Measurements from ENCODE around the gene MPC2. TPM values are rescaled to one million over a fixed set of nuclear protein-coding genes. Genes with fewer than 3 reads are reported as not detected.
"Not testable (repeated sequence)": the region's sequence is repeated elsewhere in the genome, so short reads cannot be mapped to it uniquely, and the experiment has no call there.

Gene MPC2
- total RNA-seq, 4 donors from 2014 or later, result 21.5 to 127 (median 38.5) TPM

- Histone ChIP-seq H3K27me3 (no peaks in the 10 kb centered on the region), H3K4me1 (peaks cover 0 to 6% of the 10 kb centered on the region in 2 donors), H3K4me3 (no peak overlapping the region), H3K36me3 (no peaks in the 10 kb centered on the region), H3K9me3 (no peaks in the 10 kb centered on the region), H3K27ac (no peak overlapping the region)
- intact Hi-C loops (cut with DNase I; ENCODE audit: low total_unique reads), result no loop called here
- no peak for DNase-seq
- no peak for TF ChIP-seq POLR2A (IDR thresholded peaks at IDR 0.05)
- TF ChIP-seq CTCF (IDR thresholded peaks at IDR 0.05), result no peak
Measured at GRCh38 chr1:167929725-167930124, 7.1 kb downstream of the MPC2 start.

GRCh38 chr1:167928919-167929318 lies 8.0 kb downstream of the MPC2 start:
- H3K27ac ChIP-seq; intact Hi-C loops (cut with DNase I; ENCODE audit: low total_unique reads); H3K36me3 ChIP-seq; H3K27me3 ChIP-seq; H3K4me1 ChIP-seq; DNase-seq; H3K4me3 ChIP-seq; H3K9me3 ChIP-seq: not testable (repeated sequence)

GRCh38 chr1:167928457-167928852 lies 8.4 kb downstream of the MPC2 start:
- no peak for DNase-seq
- no peaks in the 10 kb centered on the region for H3K36me3 ChIP-seq
- H3K4me1 ChIP-seq, result no peaks in the 10 kb centered on the region
- intact Hi-C loops (cut with DNase I; ENCODE audit: low total_unique reads), result no loop called here
- H3K9me3 ChIP-seq, result no peaks in the 10 kb centered on the region
- H3K27ac ChIP-seq, result no peak overlapping the region
- no peak overlapping the region for H3K4me3 ChIP-seq
- H3K27me3 ChIP-seq, result no peaks in the 10 kb centered on the region
- TF ChIP-seq POLR2A (IDR thresholded peaks at IDR 0.05) (no peak), CTCF (IDR thresholded peaks at IDR 0.05) (no peak)

- Histone ChIP-seq H3K4me3 (no peak overlapping the region), H3K9me3 (no peaks in the 10 kb centered on the region), H3K36me3 (no peaks in the 10 kb centered on the region), H3K4me1 (no peaks in the 10 kb centered on the region), H3K27me3 (no peaks in the 10 kb centered on the region), H3K27ac (no peak overlapping the region)
- no peak for DNase-seq
- TF ChIP-seq CTCF (IDR thresholded peaks at IDR 0.05), result no peak
- TF ChIP-seq POLR2A (IDR thresholded peaks at IDR 0.05), result no peak
- intact Hi-C loops (cut with DNase I; ENCODE audit: low total_unique reads), result no loop called here
Measured at GRCh38 chr1:167927046-167927754, 9.7 kb downstream of the MPC2 start.

- intact Hi-C loops (cut with DNase I; ENCODE audit: low total_unique reads), result no loop called here
- no peaks in the 10 kb centered on the region for H3K27me3 ChIP-seq
- no peak for DNase-seq
- H3K36me3 ChIP-seq, result no peaks in the 10 kb centered on the region
- no peaks in the 10 kb centered on the region for H3K9me3 ChIP-seq
- no peak overlapping the region for H3K27ac ChIP-seq
- TF ChIP-seq CTCF (IDR thresholded peaks at IDR 0.05) (no peak), POLR2A (IDR thresholded peaks at IDR 0.05) (no peak)
- H3K4me1 ChIP-seq, result no peaks in the 10 kb centered on the region
- no peak overlapping the region for H3K4me3 ChIP-seq
Measured at GRCh38 chr1:167926486-167926997, 10.3 kb downstream of the MPC2 start.

Measured in uterus (tissue), 4 donors.